Epithelial cell of proximal tubule (primary cell): Measurements from ENCODE around the gene CCDC61. TPM values are rescaled to one million over a fixed set of nuclear protein-coding genes. Genes with fewer than 3 reads are reported as not detected.

ENCODE experiments used
- DNase-seq: peaks from one replicate; pipeline ENCODE4 v3.0.0-alpha.2; 2011; ENCODE audit warnings: low read depth
- H3K4me3 ChIP-seq: 2 replicates; pipeline ENCODE4 v1.5.1; 2011; ENCODE audit warnings: low read depth, mild to moderate bottlenecking, low read length
- CTCF ChIP-seq: conservative IDR thresholded peaks from 2 replicates; pipeline ENCODE4 v1.5.1; 2012; ENCODE audit warnings: low read depth, mild to moderate bottlenecking, low read length
- total RNA-seq: library from RNA; depleted of rRNA; stranded (reverse); fragments of >200 nt; gene quantifications from 2 replicates; pipeline ENCODE4 v1.2.3, GENCODE V29; 2015

The CCDC61 gene
- total RNA-seq, 1 donor from 2014 or later: 10.1 TPM

GRCh38 chr19:45967246-45967645 lies 28.0 kb upstream of the CCDC61 start:
- no peak overlapping the region for H3K4me3 ChIP-seq
- DNase-seq: no peak

GRCh38 chr19:45968626-45969025 lies 26.6 kb upstream of the CCDC61 start:
- no peak overlapping the region for H3K4me3 ChIP-seq
- DNase-seq: no peak
- no peak for TF ChIP-seq CTCF

More at GRCh38 chr19:45967246-45967645, 28.0 kb upstream of the CCDC61 start:
- no peak for TF ChIP-seq CTCF

- H3K4me3 ChIP-seq: no peak overlapping the region
- DNase-seq: no peak
- TF ChIP-seq CTCF: no peak
Observed at GRCh38 chr19:45969676-45970075, 25.6 kb upstream of the CCDC61 start.

GRCh38 chr19:45971260-45971902 lies 23.9 kb upstream of the CCDC61 start:
- no peak for TF ChIP-seq CTCF
- no peak overlapping the region for H3K4me3 ChIP-seq
- DNase-seq: no peak

- DNase-seq: no peak
- no peak overlapping the region for H3K4me3 ChIP-seq
- TF ChIP-seq CTCF: no peak
Observed at GRCh38 chr19:45972081-45972946, 23.0 kb upstream of the CCDC61 start.

GRCh38 chr19:45972947-45973540 lies 22.2 kb upstream of the CCDC61 start:
- TF ChIP-seq CTCF: no peak
- no peak overlapping the region for H3K4me3 ChIP-seq
- no peak for DNase-seq
